NCI-H128 (cell line): ENCODE data around the gene MRGPRG.

Experiments used
- DNase-seq: peaks from one replicate; lab custom pipeline; 2025; ENCODE audit not compliant: unreplicated experiment; lab: John Stamatoyannopoulos, UW

The MRGPRG gene

GRCh38 chr11:3195251-3196160 lies 23.1 kb downstream of the MRGPRG start:
- DNase-seq, result no peak

GRCh38 chr11:3194016-3194816 lies 24.4 kb downstream of the MRGPRG start:
- no peak for DNase-seq

- DNase-seq, result no peak
Measured at GRCh38 chr11:3193373-3194015, 25.1 kb downstream of the MRGPRG start.

GRCh38 chr11:3192511-3193372 lies 25.9 kb downstream of the MRGPRG start:
- DNase-seq, result no peak

GRCh38 chr11:3191586-3192324 lies 26.9 kb downstream of the MRGPRG start:
- DNase-seq, result no peak

- no peak for DNase-seq
Measured at GRCh38 chr11:3190600-3190999, 28.0 kb downstream of the MRGPRG start.

- DNase-seq, result no peak
Measured at GRCh38 chr11:3189886-3190583, 28.6 kb downstream of the MRGPRG start.

- no peak for DNase-seq
Measured at GRCh38 chr11:3189196-3189843, 29.3 kb downstream of the MRGPRG start.

GRCh38 chr11:3188496-3189195 lies 30.0 kb downstream of the MRGPRG start:
- DNase-seq, result no peak

- DNase-seq, result no peak
Measured at GRCh38 chr11:3186166-3186953, 32.3 kb downstream of the MRGPRG start.

- DNase-seq, result no peak
Measured at GRCh38 chr11:3184732-3185347, 33.8 kb downstream of the MRGPRG start.

- DNase-seq, result no peak
Measured at GRCh38 chr11:3183523-3183922, 35.1 kb downstream of the MRGPRG start.

- DNase-seq, result no peak
Measured at GRCh38 chr11:3182462-3182852, 36.2 kb downstream of the MRGPRG start.

GRCh38 chr11:3181725-3182461 lies 36.7 kb downstream of the MRGPRG start:
- DNase-seq, result no peak

GRCh38 chr11:3180869-3181268 lies 37.7 kb downstream of the MRGPRG start:
- DNase-seq, result no peak

GRCh38 chr11:3178349-3178748 lies 40.3 kb downstream of the MRGPRG start:
- no peak for DNase-seq
